HFF-Myc (cell line): ENCODE measurements around the gene EIF5B.
"Not testable (repeated sequence)": the region's sequence is repeated elsewhere in the genome, so short reads cannot be mapped to it uniquely, and the experiment has no call there.

ENCODE experiments used
- DNase-seq: peaks from one replicate; pipeline ENCODE4 v3.0.0-alpha.2; 2011; ENCODE audit warnings: low read depth; ENCODE audit errors: extremely low read depth
- H3K4me3 ChIP-seq: replicated peaks from 2 replicates; pipeline ENCODE4 v1.5.1; 2011; ENCODE audit warnings: low read depth, mild to moderate bottlenecking, control low read depth, low read length
- CTCF ChIP-seq: IDR thresholded peaks from 2 replicates; pipeline ENCODE4 v1.5.1; 2012; ENCODE audit warnings: mild to moderate bottlenecking, low read depth, low read length, control low read depth; ENCODE audit errors: missing control alignments

EIF5B gene

DNA sequence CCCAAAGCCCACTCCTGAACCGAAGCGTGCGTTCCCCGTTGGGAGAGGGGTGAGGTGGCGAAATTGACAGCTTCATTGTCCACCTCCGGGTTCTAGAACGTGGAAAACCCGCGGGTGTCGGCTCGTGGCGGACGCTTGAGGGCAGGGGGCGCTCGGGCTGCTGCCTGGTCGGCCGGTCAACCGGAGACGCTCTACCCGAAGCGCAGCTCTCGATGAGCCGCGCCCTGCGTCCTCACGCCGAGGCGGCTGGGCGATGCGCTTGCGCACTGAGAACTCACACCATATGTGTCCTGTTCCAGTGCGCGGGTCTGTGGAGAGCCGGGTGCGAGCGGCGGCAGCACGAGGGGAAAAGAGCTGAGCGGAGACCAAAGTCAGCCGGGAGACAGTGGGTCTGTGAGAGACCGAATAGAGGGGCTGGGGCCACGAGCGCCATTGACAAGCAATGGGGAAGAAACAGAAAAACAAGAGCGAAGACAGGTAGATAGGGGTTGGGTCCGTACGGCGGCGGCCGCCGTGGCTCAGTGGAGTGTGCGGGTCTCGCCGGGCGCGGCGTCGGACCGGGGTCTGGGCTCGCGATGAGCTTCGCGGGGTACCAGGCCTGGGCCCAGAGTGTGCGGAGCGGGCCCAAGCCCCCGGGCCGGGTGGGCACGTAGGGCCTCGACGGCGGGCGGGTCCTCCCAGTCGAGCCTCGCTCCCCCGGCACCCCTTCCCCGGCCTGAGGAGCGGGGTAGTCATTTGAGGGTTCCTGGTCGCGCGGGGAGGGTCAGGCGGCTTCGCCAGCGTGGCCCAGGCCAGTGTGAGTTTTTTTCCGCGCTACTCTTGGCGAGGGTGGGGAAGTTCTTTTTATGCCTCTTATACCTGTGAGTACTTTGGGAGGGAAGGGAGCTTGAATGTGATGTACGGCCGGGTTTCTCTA is at the start of gene EIF5B:
Gene EIF5B (plus strand): TSS at position 277 of the 916 bp plus-strand sequence. CDS start 166 bp downstream, at position 443.
- TF ChIP-seq CTCF, result peak; percentile 66
- peak within 1 kb of the TSS; percentile 96 for H3K4me3 ChIP-seq

GRCh38 chr2:99297994-99298393 is 39.2 kb upstream of the EIF5B start:
- no peak for DNase-seq
- no peak overlapping the region for H3K4me3 ChIP-seq
- TF ChIP-seq CTCF, result no peak

More for the DNA sequence above, at the start of gene EIF5B:
- DNase-seq, result peak; percentile 89

DNA sequence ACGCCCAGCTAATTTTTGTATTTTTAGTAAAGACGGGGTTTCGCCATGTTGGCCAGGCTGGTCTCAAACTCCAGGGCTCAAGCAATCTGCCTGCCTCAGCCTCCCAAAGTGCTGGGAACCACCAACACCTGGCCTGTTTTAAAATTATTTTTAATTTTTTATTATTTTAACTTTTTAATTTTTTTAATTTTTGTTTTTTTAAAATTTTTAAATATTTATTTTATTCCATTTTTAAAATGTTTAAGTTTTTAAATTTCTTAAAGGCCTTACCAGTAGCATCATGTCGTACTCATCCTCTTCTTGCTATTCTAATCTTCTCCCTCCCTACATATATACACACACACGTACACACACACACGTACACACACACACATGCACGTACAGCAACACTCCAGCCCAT is 37.6 kb upstream of the EIF5B start:
- no peak for DNase-seq
- H3K4me3 ChIP-seq, result no peak overlapping the region
- no peak for TF ChIP-seq CTCF

GRCh38 chr2:99301097-99301496 is 36.1 kb upstream of the EIF5B start, which contains the start of gene LYG1:
Gene LYG1, minus strand, starts transcription at chr2:99301197. Its CDS starts 5,527 bp downstream, at chr2:99295670.
- DNase-seq, H3K4me3 ChIP-seq: not testable (repeated sequence)

DNA sequence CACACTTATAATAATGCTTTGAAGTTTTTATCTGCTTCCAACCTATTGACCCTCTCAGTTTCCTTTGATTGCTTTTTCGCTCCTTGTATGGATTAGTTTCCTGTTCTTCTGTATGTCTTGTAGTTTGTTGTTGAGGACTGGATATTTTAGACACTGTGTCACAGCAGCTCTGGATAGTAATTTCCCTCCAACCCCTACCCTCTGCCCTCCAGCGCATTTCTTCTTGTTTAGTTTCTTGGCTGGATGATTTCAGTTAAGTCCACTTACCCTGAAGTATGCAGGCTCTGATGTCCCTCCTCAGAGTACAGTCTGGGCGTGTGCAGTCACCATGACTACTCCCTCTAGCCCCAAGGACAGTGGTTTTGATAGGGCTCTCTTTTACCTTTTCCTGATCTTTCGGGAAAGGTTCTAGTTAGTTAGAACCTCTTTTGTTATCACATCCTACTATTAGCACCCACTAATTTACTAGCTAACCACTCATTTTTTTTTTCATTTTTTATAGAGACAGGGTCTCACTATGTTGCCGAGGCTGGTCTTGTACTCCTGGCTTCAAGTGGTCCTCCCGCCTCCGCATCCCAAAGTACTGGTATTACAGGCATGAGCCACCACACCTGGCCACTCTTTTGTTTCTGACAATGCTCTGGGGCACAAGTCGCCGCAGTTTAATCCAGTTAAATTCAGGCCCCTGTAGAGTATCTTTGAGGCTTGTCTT is 19.9 kb upstream of the EIF5B start:
- no peak for DNase-seq
- no peak overlapping the region for H3K4me3 ChIP-seq
- no peak for TF ChIP-seq CTCF

DNA sequence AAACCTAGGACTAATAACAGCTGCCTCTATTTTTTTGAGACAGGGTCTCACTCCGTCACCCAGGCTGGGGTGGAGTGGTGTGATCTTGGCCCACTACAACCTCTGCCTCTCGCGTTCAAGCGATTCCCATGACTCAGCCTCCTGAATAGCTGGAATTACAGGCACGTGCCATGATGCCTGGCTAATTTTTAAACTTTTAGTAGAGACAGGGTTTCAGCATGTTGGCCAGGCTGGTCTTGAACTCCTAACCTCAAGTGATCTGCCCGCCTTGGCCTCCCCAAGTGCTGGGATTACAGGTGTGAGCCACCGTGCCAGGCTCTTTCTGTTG is 19.4 kb upstream of the EIF5B start:
- not testable (repeated sequence) for DNase-seq, H3K4me3 ChIP-seq

DNA sequence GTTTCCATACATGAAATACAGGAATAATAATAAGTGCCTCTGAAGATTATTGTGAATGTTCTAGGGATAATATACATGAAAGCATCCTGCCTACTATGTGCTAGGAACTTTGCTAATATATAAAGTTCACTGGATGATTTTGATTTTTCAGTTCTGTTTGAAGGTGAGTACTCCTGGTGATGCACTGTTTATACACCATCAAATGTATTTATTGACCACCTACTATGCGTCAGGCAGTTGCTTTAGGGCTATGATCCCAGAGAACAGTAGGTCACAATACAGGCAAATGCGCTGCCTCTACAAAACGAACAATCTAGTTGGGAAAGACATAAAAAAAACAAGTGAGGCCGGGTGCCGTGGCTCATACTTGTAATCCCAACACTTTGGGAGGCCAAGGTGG is 11.8 kb upstream of the EIF5B start:
- TF ChIP-seq CTCF, result no peak
- H3K4me3 ChIP-seq, result no peak overlapping the region
- no peak for DNase-seq
